Upper lobe of left lung (tissue), 6 donors: Measurements from ENCODE around the gene ABCB11. TPM values are rescaled to one million over a fixed set of nuclear protein-coding genes. Genes with fewer than 3 reads are reported as not detected.

ENCODE experiments used
- ATAC-seq, 2 donors: fragments of 200-7000 bp; cut with Tn5 transposase; one replicate each; pipeline ENCODE4 v1.9.1; 2022; ENCODE audit warnings: mild to moderate bottlenecking in 2 of 2, moderate library complexity in 2 of 2; ENCODE audit not compliant: low FRiP score in 2 of 2
- DNase-seq, 2 donors: peaks; one replicate each; pipeline ENCODE4 v3.0.0-alpha.2; 2019 to 2020
- H3K27ac ChIP-seq, 4 donors: fragments of 200-600 bp; sonication (generic); one replicate each; pipeline ENCODE4 v1.5.1; 2016 to 2019
- H3K27me3 ChIP-seq, 4 donors: fragments of 200-600 bp; sonication (generic); one replicate each; pipeline ENCODE4 v1.5.1; 2017 to 2019
- H3K36me3 ChIP-seq, 4 donors: fragments of 200-600 bp; sonication (generic); one replicate each; pipeline ENCODE4 v1.5.1; 2016 to 2019
- H3K4me1 ChIP-seq, 4 donors: fragments of 200-600 bp; sonication (generic); one replicate each; pipeline ENCODE4 v1.5.1; 2018 to 2019
- H3K4me3 ChIP-seq, 4 donors: fragments of 200-600 bp; sonication (generic); one replicate each; pipeline ENCODE4 v1.5.1; 2017 to 2019; ENCODE audit warnings: mild to moderate bottlenecking in 2 of 4, moderate library complexity in 1 of 4
- H3K9me3 ChIP-seq, 4 donors: fragments of 200-600 bp; sonication (generic); one replicate each; pipeline ENCODE4 v1.5.1; 2018 to 2019
- CTCF ChIP-seq, 6 experiments: fragments of 450-650 bp in 4 of 6; fragments of 200-600 bp in 2 of 6; sonication (generic) in 2 of 6; IDR thresholded peaks; one replicate each; pipeline ENCODE4 v1.5.1; 2016 to 2019; ENCODE audit warnings: antibody characterized with exemption in 6 of 6
- EP300 ChIP-seq, 4 donors: sonication (generic); formaldehyde crosslinking; IDR thresholded peaks; one replicate each; pipeline ENCODE4 v1.5.1; 2017; ENCODE audit warnings: antibody characterized with exemption in 4 of 4, control low read depth in 2 of 4
- POLR2A ChIP-seq, 4 donors: fragments of 450-650 bp; IDR thresholded peaks; one replicate each; pipeline ENCODE4 v1.5.1; 2016 to 2017; ENCODE audit warnings: antibody characterized with exemption in 4 of 4, mild to moderate bottlenecking in 2 of 4
- POLR2AphosphoS5 ChIP-seq, 2 donors: sonication (generic); formaldehyde crosslinking; IDR thresholded peaks; one replicate each; pipeline ENCODE4 v1.5.1; 2017; ENCODE audit warnings: antibody characterized with exemption in 2 of 2
- WGBS, 2 donors: methylation state at CpG; one replicate each; pipeline ENCODE4 v1.1.5; 2017 to 2018; 5-methylcytosine and 5-hydroxymethylcytosine counted together
- total RNA-seq, 6 donors: library from RNA; depleted of rRNA in 4 of 6; stranded (reverse); fragments of >200 nt in 4 of 6; gene quantifications; one replicate each; pipeline versions ENCODE4 v1.1.0 to v1.2.1, GENCODE V29; 2016 to 2021
- donor health status: DM: no; HTN: no; CAD: no; lungs with moderate emphysema.
- donor health status: DM: no; HTN: yes; CAD: no; lungs with severe emphysema.

Gene ABCB11
- total RNA-seq, 6 donors from 2014 or later: 0.03 to 3.6 TPM; not detected in 4

- DNase-seq: no peak
- H3K4me1 ChIP-seq: no peaks in the 10 kb centered on the region
- no peak for ATAC-seq
- TF ChIP-seq POLR2AphosphoS5 (IDR thresholded peaks at IDR 0.05) (no peak), CTCF (IDR thresholded peaks at IDR 0.05) (no peak), POLR2A (IDR thresholded peaks at IDR 0.05) (no peak), EP300 (IDR thresholded peaks at IDR 0.05) (no peak)
- no peak overlapping the region for H3K27ac ChIP-seq
- no peak overlapping the region for H3K4me3 ChIP-seq
- WGBS, 2 donors: 94% methylated on average over 2 of the region's 2 CpGs
- no peaks in the 10 kb centered on the region for H3K36me3 ChIP-seq
- H3K27me3 ChIP-seq: no peaks in the 10 kb centered on the region
- no peaks in the 10 kb centered on the region for H3K9me3 ChIP-seq
Measured at GRCh38 chr2:168903888-168904287, 127.2 kb downstream of the ABCB11 start.

GRCh38 chr2:168901003-168901402 lies 130.1 kb downstream of the ABCB11 start, which contains the start of gene G6PC2:
TSS of gene G6PC2 (plus strand) at chr2:168901291. CDS start at chr2:168901332, 41 bp downstream.
- 69 to 71% methylated on average over 5 of the region's 5 CpGs for WGBS, 2 donors
- ATAC-seq (no peak), DNase-seq (no peak)
- no peak within 1 kb of the TSS for H3K27ac ChIP-seq
- no peaks in the 10 kb centered on the region for H3K27me3 ChIP-seq
- H3K4me1 ChIP-seq: no peaks in the 10 kb centered on the region
- no peak within 1 kb of the TSS for H3K4me3 ChIP-seq
- no peaks in the 10 kb centered on the region for H3K36me3 ChIP-seq
- TF ChIP-seq CTCF (IDR thresholded peaks at IDR 0.05) (no peak), EP300 (IDR thresholded peaks at IDR 0.05) (no peak), POLR2A (IDR thresholded peaks at IDR 0.05) (no peak), POLR2AphosphoS5 (IDR thresholded peaks at IDR 0.05) (no peak)
- no peaks in the 10 kb centered on the region for H3K9me3 ChIP-seq

GRCh38 chr2:168897449-168897848 lies 133.7 kb downstream of the ABCB11 start:
- H3K27me3 ChIP-seq: no peaks in the 10 kb centered on the region
- ATAC-seq (no peak), DNase-seq (no peak)
- TF ChIP-seq EP300 (IDR thresholded peaks at IDR 0.05) (no peak), CTCF (IDR thresholded peaks at IDR 0.05) (no peak), POLR2AphosphoS5 (IDR thresholded peaks at IDR 0.05) (no peak), POLR2A (IDR thresholded peaks at IDR 0.05) (no peak)
- H3K4me1 ChIP-seq: no peaks in the 10 kb centered on the region
- no peak overlapping the region for H3K27ac ChIP-seq
- H3K4me3 ChIP-seq: no peak overlapping the region
- H3K9me3 ChIP-seq: no peaks in the 10 kb centered on the region
- WGBS, 2 donors: 85 to 90% methylated on average over 1 of the region's 1 CpG
- no peaks in the 10 kb centered on the region for H3K36me3 ChIP-seq

- no peak overlapping the region for H3K4me3 ChIP-seq
- no peak for TF ChIP-seq EP300 (IDR thresholded peaks at IDR 0.05)
- TF ChIP-seq CTCF (IDR thresholded peaks at IDR 0.05): no peak
- no peak for TF ChIP-seq POLR2A (IDR thresholded peaks at IDR 0.05)
- no peak for TF ChIP-seq POLR2AphosphoS5 (IDR thresholded peaks at IDR 0.05)
- H3K27me3 ChIP-seq: no peaks in the 10 kb centered on the region
- DNase-seq (no peak), ATAC-seq (no peak)
- WGBS, 2 donors: 74 to 80% methylated on average over 4 of the region's 4 CpGs
- H3K4me1 ChIP-seq: no peaks in the 10 kb centered on the region
- no peak overlapping the region for H3K27ac ChIP-seq
- no peaks in the 10 kb centered on the region for H3K36me3 ChIP-seq
- no peaks in the 10 kb centered on the region for H3K9me3 ChIP-seq
Measured at GRCh38 chr2:168896783-168897182, 134.3 kb downstream of the ABCB11 start.

- Histone ChIP-seq H3K36me3 (no peaks in the 10 kb centered on the region), H3K27me3 (no peaks in the 10 kb centered on the region), H3K9me3 (no peaks in the 10 kb centered on the region), H3K4me3 (no peak overlapping the region), H3K27ac (no peak overlapping the region), H3K4me1 (peaks cover 0 to 1% (median 0%) of the 10 kb centered on the region in 4 donors)
- DNase-seq: no peak
- no peak for TF ChIP-seq POLR2AphosphoS5 (IDR thresholded peaks at IDR 0.05)
- no peak for TF ChIP-seq CTCF (IDR thresholded peaks at IDR 0.05)
- TF ChIP-seq EP300 (IDR thresholded peaks at IDR 0.05): no peak
- no peak for TF ChIP-seq POLR2A (IDR thresholded peaks at IDR 0.05)
- no peak for ATAC-seq
Measured at GRCh38 chr2:168895771-168896170, 135.4 kb downstream of the ABCB11 start.
